ENCODE results near the gene LYZL2.

GRCh38 chr10:30674796-30675195, 45.2 kb upstream of the LYZL2 start:
- TF ChIP-seq CTCF (conservative IDR thresholded peaks at IDR 0.05 in 1 of 2, IDR thresholded peaks at IDR 0.05 in 1 of 2; ENCODE audit: low read depth in 1 of 2, low read length in 2 of 2) (no peak), EZH2 (IDR thresholded peaks at IDR 0.05; ENCODE audit: low read length, missing control alignments) (no peak)
